LNCAP (cell line): ENCODE data around the gene RPS4Y2.

Experiments
- TF ChIP-seq, protein P1 (sequence below): fragments of 450-650 bp; IDR thresholded peaks from 2 replicates; pipeline ENCODE4 v1.5.1; 2017; ENCODE audit warnings: mild to moderate bottlenecking

The RPS4Y2 gene

DNA sequence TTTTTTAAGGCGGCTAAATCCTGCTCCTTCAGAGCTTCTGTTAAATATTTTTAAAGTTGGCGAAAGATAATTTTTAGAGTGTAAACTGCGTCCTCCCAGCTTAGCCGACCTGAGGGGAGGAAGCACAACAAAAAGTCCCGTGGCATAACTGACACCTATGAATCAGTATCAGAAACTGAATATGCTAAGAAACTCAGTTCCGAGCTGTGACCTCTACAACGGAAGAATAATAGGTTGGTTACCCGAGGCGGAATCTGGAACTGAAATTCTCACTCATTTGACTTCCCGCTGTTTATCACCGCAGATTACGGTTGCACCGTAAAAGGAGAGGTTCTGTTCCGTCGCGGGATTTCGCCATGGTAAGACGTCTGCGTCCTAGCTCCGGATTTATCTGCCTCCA, at the start of gene RPS4Y2:
Gene RPS4Y2 (plus strand): TSS at position 301 of the 400 bp plus-strand sequence. CDS start 56 bp downstream, at position 357.
- TF ChIP-seq, protein P1, sequence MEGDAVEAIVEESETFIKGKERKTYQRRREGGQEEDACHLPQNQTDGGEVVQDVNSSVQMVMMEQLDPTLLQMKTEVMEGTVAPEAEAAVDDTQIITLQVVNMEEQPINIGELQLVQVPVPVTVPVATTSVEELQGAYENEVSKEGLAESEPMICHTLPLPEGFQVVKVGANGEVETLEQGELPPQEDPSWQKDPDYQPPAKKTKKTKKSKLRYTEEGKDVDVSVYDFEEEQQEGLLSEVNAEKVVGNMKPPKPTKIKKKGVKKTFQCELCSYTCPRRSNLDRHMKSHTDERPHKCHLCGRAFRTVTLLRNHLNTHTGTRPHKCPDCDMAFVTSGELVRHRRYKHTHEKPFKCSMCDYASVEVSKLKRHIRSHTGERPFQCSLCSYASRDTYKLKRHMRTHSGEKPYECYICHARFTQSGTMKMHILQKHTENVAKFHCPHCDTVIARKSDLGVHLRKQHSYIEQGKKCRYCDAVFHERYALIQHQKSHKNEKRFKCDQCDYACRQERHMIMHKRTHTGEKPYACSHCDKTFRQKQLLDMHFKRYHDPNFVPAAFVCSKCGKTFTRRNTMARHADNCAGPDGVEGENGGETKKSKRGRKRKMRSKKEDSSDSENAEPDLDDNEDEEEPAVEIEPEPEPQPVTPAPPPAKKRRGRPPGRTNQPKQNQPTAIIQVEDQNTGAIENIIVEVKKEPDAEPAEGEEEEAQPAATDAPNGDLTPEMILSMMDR: no peak

DNA sequence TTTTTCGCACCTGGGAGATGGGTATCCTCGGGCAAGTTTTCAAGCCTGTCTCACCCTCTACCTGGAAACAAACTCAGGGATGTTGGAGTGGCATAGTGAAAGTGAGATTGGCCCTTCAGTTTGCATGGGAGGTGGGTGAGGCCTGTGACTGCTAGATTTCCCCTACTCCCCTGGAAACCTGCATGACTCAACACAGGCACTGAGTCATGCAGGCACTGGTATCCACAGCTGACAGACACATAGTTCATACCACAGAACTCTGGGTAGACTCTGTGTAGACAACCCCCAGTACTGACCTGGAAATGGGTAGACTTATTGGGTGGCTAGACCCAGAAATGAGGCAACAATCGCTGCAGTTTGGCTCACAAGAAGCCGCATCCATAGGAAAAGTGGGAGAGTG, 41.5 kb upstream of the RPS4Y2 start:
- TF ChIP-seq, protein P1: no peak

DNA sequence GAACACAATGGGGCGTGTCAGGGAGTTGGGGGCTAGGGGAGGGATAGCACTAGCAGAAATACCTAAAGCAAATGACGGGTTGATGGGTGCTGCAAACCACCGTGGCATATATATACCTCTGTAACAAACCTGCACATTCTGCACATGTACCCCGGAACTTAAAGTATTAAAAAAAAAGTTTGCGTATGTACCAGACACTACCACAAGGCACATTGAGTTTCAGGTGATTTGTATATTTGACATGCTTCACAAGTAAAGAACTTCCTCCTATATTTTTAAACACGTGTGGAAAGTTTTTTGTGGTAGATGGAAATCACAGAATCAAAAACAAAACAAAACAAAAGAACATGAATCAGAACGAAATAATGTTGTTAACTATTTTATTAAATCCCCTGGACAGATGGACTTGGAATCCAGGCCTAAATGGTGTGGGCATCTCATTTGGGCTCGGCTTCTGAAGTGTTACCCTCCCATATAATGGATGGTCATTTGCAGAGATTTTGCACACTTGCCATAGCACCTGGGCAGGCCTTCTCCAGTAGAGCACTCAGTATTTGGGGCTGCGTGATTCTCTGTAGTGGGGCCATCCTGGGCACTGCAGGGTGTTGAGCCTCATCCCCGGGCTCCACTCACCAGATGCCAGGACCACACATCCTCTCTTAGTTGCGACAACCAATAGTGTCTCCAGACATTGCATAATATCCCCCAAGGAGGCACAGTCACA, 29.6 kb upstream of the RPS4Y2 start:
- TF ChIP-seq, protein P1: no peak

DNA sequence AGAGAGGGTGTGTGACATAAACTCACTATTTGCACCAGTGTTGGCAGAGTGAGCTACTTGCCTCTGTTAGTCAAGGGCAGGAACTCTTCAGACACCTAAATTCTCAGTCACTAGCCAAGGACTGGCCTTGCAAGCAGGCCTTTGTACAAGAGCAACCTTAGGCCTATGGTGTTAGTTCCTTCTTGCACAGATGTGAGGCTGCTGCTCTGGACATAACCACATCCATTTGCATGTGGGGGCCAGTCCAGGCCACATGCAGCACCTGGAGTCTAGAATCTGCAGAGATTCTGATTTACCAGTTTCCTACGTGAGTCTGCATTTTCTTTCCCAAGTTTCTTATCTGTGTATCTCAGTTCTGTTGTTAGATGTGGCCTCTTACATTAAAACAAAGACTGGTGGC, 20.7 kb upstream of the RPS4Y2 start:
- TF ChIP-seq, protein P1: no peak

DNA sequence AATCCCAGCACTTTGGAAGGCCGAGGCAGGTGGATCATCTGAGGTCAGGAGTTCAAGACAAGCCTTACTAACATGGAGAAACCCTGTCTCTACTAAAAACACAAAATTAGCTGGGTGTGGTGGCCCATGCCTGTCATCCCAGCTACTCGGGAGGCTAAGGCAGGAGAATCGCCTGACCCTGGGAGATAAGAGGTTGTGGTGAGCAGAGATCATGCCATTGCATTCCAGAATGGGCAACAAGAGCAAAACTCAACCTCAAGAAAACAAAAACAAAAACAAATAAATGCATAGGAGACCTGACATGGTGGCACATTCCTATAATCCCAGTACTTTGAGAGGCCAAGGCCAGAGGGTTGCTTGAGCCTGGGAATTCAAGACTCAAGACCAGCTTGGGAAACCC, 16.1 kb upstream of the RPS4Y2 start:
- TF ChIP-seq, protein P1: no peak

DNA sequence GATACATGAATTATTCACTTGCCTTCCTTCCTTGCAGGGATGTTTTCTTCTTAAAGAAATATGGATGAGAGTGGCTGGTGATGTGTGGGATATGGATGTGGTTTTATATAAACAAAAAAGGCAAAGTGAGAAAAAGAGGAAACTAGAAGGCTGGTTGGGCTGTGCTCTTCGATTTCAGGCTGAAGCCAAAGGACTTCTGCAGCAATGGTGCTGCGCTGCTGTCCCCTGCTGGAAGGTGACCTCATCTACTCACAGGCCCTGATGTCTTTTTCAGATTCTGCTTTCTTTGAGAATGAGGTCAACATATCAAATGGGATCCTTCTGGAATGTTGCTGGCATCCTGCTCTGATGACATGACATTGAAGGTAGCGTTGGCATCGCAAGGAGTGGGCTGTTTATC, 15.3 kb upstream of the RPS4Y2 start:
- TF ChIP-seq, protein P1: peak; percentile 48

DNA sequence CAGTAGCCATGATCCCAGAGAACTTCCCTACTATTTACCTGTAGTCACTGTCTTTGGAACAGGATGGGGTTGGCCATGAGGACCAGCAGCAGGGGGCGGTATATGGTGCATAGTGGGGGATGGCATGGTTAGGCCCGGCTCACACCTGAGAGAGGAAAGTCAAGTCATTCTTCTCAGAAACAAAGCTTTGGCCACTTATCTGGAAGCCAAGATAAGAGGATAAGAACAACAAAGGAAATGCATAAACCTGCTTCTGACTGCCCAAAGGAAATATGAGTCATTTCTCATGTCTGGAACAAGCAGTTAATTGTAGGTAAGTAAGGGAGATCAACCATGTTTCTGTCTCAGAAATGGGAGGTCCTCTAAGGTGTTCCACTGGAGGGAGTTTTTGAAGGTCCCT, 10.8 kb upstream of the RPS4Y2 start:
- TF ChIP-seq, protein P1: no peak

DNA sequence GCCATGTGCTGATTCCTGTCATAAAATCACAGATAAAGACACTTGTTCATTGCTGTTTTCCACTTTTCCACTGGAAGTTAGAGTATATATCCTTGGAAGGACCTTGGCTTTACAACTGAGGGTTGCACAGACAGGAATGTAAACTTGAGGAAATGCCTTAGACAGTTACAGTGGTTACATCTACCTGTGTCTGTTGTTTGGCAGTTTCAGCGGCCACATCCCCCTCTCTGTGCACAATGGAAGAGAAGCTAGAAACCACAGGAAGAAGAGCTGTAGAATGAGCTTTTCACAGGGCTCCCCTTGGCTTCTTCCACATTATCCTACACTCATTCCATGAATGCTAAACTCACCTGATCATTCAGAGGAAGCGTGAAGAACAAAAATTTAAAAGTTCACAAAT, 9.0 kb upstream of the RPS4Y2 start:
- TF ChIP-seq, protein P1: no peak
